Panc1 (cell line): ENCODE results near the gene KRT83. TPM values are rescaled to one million over a fixed set of nuclear protein-coding genes. Genes with fewer than 3 reads are reported as not detected.

ENCODE experiments used
- ATAC-seq: fragments of 200-7000 bp; cut with Tn5 transposase; 2 replicates; pipeline ENCODE4 v1.9.1; 2020; ENCODE audit warnings: mild to moderate bottlenecking, moderate library complexity
- BruUV-seq: library from RNA; stranded (reverse); fragments of 400-500 nt; replicated peaks from 2 replicates; lab custom pipeline; 2021; lab: Mats Ljungman, UMichigan
- CTCF ChIA-PET: fragments of 300-600 bp; sonication (Branson Sonifier 250); formaldehyde crosslinking; loops from one replicate; lab custom pipeline; 2022; ENCODE audit warnings: antibody characterized with exemption; lab: Charles Lee
- POLR2A ChIA-PET: fragments of 300-600 bp; sonication (Branson Sonifier 250); formaldehyde crosslinking; loops from one replicate; lab custom pipeline; 2022; ENCODE audit warnings: antibody characterized with exemption; lab: Charles Lee
- DNase-seq: peaks from one replicate; pipeline ENCODE4 v3.0.0-alpha.2; 2010; ENCODE audit warnings: low read depth, low spot score
- H3K27ac ChIP-seq: 2 replicates; pipeline ENCODE4 v1.5.1; 2011; ENCODE audit warnings: mild to moderate bottlenecking, low read length, inconsistent platforms
- H3K27me3 ChIP-seq: fragments of 200-500 bp; sonication (Bioruptor generic); 2 replicates; pipeline ENCODE4 v1.6.0; 2014; ENCODE audit warnings: low read length, inconsistent platforms; ENCODE audit not compliant: control insufficient read depth, insufficient read depth
- H3K36me3 ChIP-seq: fragments of 200-500 bp; sonication (Bioruptor generic); 2 replicates; pipeline ENCODE4 v1.5.1; 2014; ENCODE audit warnings: inconsistent platforms, mild to moderate bottlenecking, low read length, moderate library complexity; ENCODE audit not compliant: control insufficient read depth, insufficient read depth
- H3K4me1 ChIP-seq: 2 replicates; pipeline ENCODE4 v1.5.1; 2011; ENCODE audit warnings: inconsistent platforms, mild to moderate bottlenecking, low read length, moderate library complexity; ENCODE audit not compliant: control insufficient read depth, insufficient read depth
- H3K4me3 ChIP-seq, 2 experiments: 2 replicates each; pipeline ENCODE4 v1.5.1; 2011 to 2012; ENCODE audit warnings: low read depth in 2 of 2, low read length in 2 of 2, mild to moderate bottlenecking in 2 of 2, inconsistent platforms in 1 of 2, moderate library complexity in 1 of 2
- H3K9me3 ChIP-seq: fragments of 200-500 bp; sonication (Bioruptor generic); 2 replicates; pipeline ENCODE4 v1.5.1; 2014; ENCODE audit warnings: low read depth, mild to moderate bottlenecking, inconsistent platforms, low read length, moderate library complexity; ENCODE audit not compliant: control insufficient read depth, insufficient read depth
- POLR2AphosphoS5 ChIP-seq: IDR thresholded peaks from 2 replicates; pipeline ENCODE4 v1.6.1; 2012; ENCODE audit warnings: mild to moderate bottlenecking, low read depth, low read length, moderate library complexity
- SIN3A ChIP-seq: IDR thresholded peaks from 2 replicates; pipeline ENCODE4 v1.6.1; 2012; ENCODE audit warnings: low read depth, mild to moderate bottlenecking, low read length, moderate library complexity, borderline replicate concordance; ENCODE audit not compliant: insufficient read depth
- TCF7L2 ChIP-seq: IDR thresholded peaks from 2 replicates; pipeline ENCODE4 v1.6.1; 2011; ENCODE audit warnings: mild to moderate bottlenecking, low read depth, low read length, inconsistent platforms
- in situ Hi-C: cut with HindIII; loops from 2 replicates; pipeline ENCODE4 v1.10.0; 2016; ENCODE audit warnings: low sequenced_read_pairs, low pct_unique_long_range_greater_than_20kb
- intact Hi-C: fragments of 100-400 bp; cut with micrococcal nuclease; formaldehyde crosslinking; loops from one replicate; pipeline ENCODE4 v1.10.0; 2022; ENCODE audit not compliant: unreplicated experiment
- total RNA-seq: library from RNA; stranded (reverse); gene quantifications from one replicate; pipeline ENCODE4 v1.2.1, GENCODE V29; 2021; ENCODE audit not compliant: unreplicated experiment
- TF ChIP-seq, protein P1 (sequence below): fragments of 450-650 bp; IDR thresholded peaks from 2 replicates; pipeline ENCODE4 v1.5.1; 2017; ENCODE audit warnings: mild to moderate bottlenecking
- TF ChIP-seq, protein P2 (sequence below), 2 experiments: IDR thresholded peaks; 2 replicates each; pipeline ENCODE4 v1.6.1; 2011 to 2012; ENCODE audit warnings: low read depth in 2 of 2, control low read depth in 1 of 2, low read length in 1 of 2, mild to moderate bottlenecking in 1 of 2, moderate library complexity in 1 of 2; ENCODE audit not compliant: insufficient read depth in 1 of 2

Gene KRT83
- total RNA-seq, 1 experiment from 2014 or later: 0.28 TPM

DNA sequence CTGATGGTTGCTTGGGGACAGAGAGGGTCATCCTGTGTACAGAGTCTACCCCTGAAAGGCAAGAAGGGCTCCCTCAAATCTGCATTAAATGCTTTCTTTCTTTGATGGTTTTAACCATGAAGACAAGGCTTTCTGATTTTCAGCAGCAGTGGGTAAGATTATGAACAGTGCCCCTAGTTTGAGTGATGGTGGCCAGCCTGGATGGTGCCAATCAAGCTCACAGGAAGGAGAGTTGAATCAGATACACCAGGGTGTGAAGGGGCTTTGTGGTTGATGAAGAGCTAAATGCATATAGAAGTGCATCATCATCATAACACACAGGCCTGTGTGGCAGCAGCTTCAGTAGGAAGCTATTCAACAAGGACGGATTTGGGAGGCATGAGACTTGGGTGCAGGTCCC lies 40.4 kb upstream of the KRT83 start:
- Histone ChIP-seq H3K4me3 (no peak overlapping the region), H3K36me3 (no peaks in the 10 kb centered on the region), H3K27me3 (no peaks in the 10 kb centered on the region), H3K9me3 (no peaks in the 10 kb centered on the region), H3K4me1 (no peaks in the 10 kb centered on the region), H3K27ac (no peak overlapping the region)
- ATAC-seq (no peak), DNase-seq (no peak)
- intact Hi-C loops (no loop called here), in situ Hi-C loops (no loop called here)
- CTCF ChIA-PET: no interaction called here
- no TSS peak for BruUV-seq
- POLR2A ChIA-PET: no interaction called here
- TF ChIP-seq SIN3A (no peak), POLR2AphosphoS5 (no peak), TCF7L2 (no peak)
- TF ChIP-seq, protein P1, sequence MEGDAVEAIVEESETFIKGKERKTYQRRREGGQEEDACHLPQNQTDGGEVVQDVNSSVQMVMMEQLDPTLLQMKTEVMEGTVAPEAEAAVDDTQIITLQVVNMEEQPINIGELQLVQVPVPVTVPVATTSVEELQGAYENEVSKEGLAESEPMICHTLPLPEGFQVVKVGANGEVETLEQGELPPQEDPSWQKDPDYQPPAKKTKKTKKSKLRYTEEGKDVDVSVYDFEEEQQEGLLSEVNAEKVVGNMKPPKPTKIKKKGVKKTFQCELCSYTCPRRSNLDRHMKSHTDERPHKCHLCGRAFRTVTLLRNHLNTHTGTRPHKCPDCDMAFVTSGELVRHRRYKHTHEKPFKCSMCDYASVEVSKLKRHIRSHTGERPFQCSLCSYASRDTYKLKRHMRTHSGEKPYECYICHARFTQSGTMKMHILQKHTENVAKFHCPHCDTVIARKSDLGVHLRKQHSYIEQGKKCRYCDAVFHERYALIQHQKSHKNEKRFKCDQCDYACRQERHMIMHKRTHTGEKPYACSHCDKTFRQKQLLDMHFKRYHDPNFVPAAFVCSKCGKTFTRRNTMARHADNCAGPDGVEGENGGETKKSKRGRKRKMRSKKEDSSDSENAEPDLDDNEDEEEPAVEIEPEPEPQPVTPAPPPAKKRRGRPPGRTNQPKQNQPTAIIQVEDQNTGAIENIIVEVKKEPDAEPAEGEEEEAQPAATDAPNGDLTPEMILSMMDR: no peak
- TF ChIP-seq, protein P2, sequence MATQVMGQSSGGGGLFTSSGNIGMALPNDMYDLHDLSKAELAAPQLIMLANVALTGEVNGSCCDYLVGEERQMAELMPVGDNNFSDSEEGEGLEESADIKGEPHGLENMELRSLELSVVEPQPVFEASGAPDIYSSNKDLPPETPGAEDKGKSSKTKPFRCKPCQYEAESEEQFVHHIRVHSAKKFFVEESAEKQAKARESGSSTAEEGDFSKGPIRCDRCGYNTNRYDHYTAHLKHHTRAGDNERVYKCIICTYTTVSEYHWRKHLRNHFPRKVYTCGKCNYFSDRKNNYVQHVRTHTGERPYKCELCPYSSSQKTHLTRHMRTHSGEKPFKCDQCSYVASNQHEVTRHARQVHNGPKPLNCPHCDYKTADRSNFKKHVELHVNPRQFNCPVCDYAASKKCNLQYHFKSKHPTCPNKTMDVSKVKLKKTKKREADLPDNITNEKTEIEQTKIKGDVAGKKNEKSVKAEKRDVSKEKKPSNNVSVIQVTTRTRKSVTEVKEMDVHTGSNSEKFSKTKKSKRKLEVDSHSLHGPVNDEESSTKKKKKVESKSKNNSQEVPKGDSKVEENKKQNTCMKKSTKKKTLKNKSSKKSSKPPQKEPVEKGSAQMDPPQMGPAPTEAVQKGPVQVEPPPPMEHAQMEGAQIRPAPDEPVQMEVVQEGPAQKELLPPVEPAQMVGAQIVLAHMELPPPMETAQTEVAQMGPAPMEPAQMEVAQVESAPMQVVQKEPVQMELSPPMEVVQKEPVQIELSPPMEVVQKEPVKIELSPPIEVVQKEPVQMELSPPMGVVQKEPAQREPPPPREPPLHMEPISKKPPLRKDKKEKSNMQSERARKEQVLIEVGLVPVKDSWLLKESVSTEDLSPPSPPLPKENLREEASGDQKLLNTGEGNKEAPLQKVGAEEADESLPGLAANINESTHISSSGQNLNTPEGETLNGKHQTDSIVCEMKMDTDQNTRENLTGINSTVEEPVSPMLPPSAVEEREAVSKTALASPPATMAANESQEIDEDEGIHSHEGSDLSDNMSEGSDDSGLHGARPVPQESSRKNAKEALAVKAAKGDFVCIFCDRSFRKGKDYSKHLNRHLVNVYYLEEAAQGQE (IDR thresholded peaks at IDR 0.05; ENCODE audit: insufficient read depth in 1 of 2, low read depth in 2 of 2, low read length in 1 of 2): no peak

DNA sequence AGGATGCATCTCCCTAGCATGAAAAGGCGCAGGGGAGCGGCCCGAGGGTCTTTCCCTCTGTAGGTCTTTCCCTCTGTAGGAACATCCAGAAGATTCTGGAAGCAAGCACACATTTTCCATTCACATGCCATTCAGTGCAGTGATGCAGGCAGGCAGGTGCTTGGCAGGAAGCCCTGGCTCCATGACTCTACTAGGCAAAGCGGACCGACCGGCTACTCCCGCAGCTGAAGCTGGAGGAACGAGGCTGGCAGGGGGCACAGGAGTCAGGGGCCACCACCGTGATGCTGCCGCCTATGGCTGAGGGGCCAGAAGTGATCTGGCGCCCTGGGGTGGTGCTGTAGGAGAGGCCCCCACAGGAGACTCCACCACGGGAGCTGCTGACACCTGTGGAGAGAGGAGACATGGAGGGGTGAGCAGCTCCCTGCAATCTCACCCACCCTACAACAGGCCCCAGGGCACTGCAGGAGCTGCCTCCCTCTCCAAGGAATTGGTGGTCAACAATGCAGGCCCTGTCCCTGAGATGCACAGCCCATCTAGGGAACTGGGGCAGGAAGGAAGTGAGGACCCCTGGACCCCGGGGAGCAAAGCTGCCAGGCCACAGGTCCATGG lies 39.6 kb upstream of the KRT83 start:
- ChIA-PET POLR2A (interaction anchor here (0.6 kb wide), 1 partner anchor 220 kb away, joined by 9 read pairs; no protein-coding TSS in a partner anchor), CTCF (no interaction called here)
- Histone ChIP-seq H3K27ac (no peak overlapping the region), H3K4me1 (no peaks in the 10 kb centered on the region), H3K36me3 (no peaks in the 10 kb centered on the region), H3K9me3 (no peaks in the 10 kb centered on the region), H3K27me3 (no peaks in the 10 kb centered on the region), H3K4me3 (no peak overlapping the region)
- no TSS peak for BruUV-seq
- DNase-seq (no peak), ATAC-seq (no peak)
- TF ChIP-seq, protein P2 (IDR thresholded peaks at IDR 0.05; ENCODE audit: insufficient read depth in 1 of 2, low read depth in 2 of 2, low read length in 1 of 2): no peak
- TF ChIP-seq TCF7L2 (no peak), POLR2AphosphoS5 (no peak), SIN3A (no peak)
- TF ChIP-seq, protein P1: no peak
- intact Hi-C loops (no loop called here), in situ Hi-C loops (no loop called here)
